Measurements from ENCODE around the gene POLR1A.

Gene POLR1A

DNA sequence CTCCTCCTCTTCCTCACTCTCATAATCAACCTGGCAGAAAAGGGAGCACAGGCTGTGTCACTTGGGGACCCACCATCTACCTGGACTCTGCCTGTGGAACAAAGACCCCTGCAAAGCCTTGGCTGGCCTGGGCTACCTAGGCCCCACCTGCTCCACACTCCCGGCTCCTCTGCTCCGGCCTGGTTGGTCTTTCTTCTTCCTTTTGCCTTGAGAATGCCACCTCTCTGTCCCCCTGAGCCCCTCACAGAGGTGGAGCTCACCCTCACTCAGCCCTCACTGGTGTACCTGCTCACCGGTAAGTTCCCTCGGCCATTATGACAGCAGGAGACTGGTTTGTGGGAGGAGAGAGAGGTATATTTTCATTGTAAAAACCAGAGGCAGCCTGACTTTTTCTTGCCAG lies 74.1 kb downstream of the POLR1A start (continued):
- TF ChIP-seq, protein P1, sequence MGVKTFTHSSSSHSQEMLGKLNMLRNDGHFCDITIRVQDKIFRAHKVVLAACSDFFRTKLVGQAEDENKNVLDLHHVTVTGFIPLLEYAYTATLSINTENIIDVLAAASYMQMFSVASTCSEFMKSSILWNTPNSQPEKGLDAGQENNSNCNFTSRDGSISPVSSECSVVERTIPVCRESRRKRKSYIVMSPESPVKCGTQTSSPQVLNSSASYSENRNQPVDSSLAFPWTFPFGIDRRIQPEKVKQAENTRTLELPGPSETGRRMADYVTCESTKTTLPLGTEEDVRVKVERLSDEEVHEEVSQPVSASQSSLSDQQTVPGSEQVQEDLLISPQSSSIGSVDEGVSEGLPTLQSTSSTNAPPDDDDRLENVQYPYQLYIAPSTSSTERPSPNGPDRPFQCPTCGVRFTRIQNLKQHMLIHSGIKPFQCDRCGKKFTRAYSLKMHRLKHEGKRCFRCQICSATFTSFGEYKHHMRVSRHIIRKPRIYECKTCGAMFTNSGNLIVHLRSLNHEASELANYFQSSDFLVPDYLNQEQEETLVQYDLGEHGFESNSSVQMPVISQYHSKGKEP (tag by site-specific recombination; IDR thresholded peaks at IDR 0.05): no peak
- TF ChIP-seq GLIS1 (tag by site-specific recombination; IDR thresholded peaks at IDR 0.05) (no peak), OSR2 (tag by site-specific recombination; IDR thresholded peaks at IDR 0.05) (no peak), ZNF157 (tag by site-specific recombination; IDR thresholded peaks at IDR 0.05) (no peak), ZNF777 (tag by site-specific recombination; IDR thresholded peaks at IDR 0.05; ENCODE audit: borderline replicate concordance) (no peak), BCL11B (tag by site-specific recombination; IDR thresholded peaks at IDR 0.05; ENCODE audit: low read depth) (no peak)
- TF ChIP-seq, protein P2, sequence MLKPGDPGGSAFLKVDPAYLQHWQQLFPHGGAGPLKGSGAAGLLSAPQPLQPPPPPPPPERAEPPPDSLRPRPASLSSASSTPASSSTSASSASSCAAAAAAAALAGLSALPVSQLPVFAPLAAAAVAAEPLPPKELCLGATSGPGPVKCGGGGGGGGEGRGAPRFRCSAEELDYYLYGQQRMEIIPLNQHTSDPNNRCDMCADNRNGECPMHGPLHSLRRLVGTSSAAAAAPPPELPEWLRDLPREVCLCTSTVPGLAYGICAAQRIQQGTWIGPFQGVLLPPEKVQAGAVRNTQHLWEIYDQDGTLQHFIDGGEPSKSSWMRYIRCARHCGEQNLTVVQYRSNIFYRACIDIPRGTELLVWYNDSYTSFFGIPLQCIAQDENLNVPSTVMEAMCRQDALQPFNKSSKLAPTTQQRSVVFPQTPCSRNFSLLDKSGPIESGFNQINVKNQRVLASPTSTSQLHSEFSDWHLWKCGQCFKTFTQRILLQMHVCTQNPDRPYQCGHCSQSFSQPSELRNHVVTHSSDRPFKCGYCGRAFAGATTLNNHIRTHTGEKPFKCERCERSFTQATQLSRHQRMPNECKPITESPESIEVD (tag by site-specific recombination; IDR thresholded peaks at IDR 0.05): no peak

DNA sequence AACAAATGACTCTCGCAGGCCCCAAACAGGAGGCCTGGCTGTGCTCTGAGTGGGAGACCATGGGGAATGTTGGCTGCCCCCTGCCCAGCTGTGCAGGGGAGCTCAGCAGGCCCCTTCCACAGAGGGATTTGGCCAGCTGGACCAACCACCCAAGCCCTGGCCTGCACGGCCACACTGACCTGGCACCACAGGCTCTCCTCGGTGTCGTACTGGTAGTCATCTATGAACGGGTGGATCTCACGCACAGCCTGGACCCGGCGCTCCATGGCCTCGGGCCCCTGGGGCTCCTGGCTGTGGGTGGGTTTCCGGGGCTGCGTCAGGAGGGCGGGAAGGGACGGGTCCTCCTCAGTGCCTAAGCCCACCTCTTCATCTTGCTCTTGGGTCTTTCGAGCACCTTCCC lies 74.5 kb downstream of the POLR1A start:
- Histone ChIP-seq H3K27ac (ENCODE audit: extremely low read depth, low read depth, low read length) (no peak overlapping the region), H3K4me3 (ENCODE audit: low read depth, low read length) (no peak overlapping the region), H3K4me1 (ENCODE audit: control insufficient read depth, insufficient read depth, low read length) (no peaks in the 10 kb centered on the region), H3K36me3 (ENCODE audit: control insufficient read depth in 2 of 2, insufficient read depth in 1 of 2, low read length in 2 of 2) (peaks cover 16 to 95% of the 10 kb centered on the region in 2 experiments; a peak in 2 of 3 replicates), H3K9me3 (ENCODE audit: control insufficient read depth, insufficient read depth, low read depth, low read length) (no peaks in the 10 kb centered on the region)
- ChIA-PET CTCF (no interaction called here), POLR2A (no interaction called here)
- TF ChIP-seq OVOL3 (tag by site-specific recombination; IDR thresholded peaks at IDR 0.05) (no peak), ZNF514 (tag by site-specific recombination; IDR thresholded peaks at IDR 0.05) (no peak), ZBTB21 (tag by site-specific recombination; IDR thresholded peaks at IDR 0.05) (no peak), ZNF830 (tag by site-specific recombination; IDR thresholded peaks at IDR 0.05; ENCODE audit: low read depth) (no peak), FEZF1 (tag by site-specific recombination; IDR thresholded peaks at IDR 0.05) (no peak), ZNF510 (tag by site-specific recombination; IDR thresholded peaks at IDR 0.05; ENCODE audit: insufficient replicate concordance) (no peak), ZNF426 (tag by site-specific recombination; IDR thresholded peaks at IDR 0.05) (no peak), ZFP37 (tag by site-specific recombination; IDR thresholded peaks at IDR 0.05) (no peak), ZNF548 (tag by site-specific recombination; IDR thresholded peaks at IDR 0.05) (no peak), SP3 (tag by site-specific recombination; IDR thresholded peaks at IDR 0.05) (no peak)
- TF ChIP-seq, protein P3, sequence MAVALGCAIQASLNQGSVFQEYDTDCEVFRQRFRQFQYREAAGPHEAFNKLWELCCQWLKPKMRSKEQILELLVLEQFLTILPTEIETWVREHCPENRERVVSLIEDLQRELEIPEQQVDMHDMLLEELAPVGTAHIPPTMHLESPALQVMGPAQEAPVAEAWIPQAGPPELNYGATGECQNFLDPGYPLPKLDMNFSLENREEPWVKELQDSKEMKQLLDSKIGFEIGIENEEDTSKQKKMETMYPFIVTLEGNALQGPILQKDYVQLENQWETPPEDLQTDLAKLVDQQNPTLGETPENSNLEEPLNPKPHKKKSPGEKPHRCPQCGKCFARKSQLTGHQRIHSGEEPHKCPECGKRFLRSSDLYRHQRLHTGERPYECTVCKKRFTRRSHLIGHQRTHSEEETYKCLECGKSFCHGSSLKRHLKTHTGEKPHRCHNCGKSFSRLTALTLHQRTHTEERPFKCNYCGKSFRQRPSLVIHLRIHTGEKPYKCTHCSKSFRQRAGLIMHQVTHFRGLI (tag by site-specific recombination; IDR thresholded peaks at IDR 0.05): no peak

GRCh38 chr2:86029873-86030272 lies 75.8 kb downstream of the POLR1A start:
- no peaks in the 10 kb centered on the region for H3K4me1 ChIP-seq (ENCODE audit: control insufficient read depth, insufficient read depth, low read length)
- no peaks in the 10 kb centered on the region for H3K9me3 ChIP-seq (ENCODE audit: control insufficient read depth, insufficient read depth, low read depth, low read length)
- no peak overlapping the region for H3K4me3 ChIP-seq (ENCODE audit: low read depth, low read length)
- H3K27ac ChIP-seq (ENCODE audit: extremely low read depth, low read depth, low read length): no peak overlapping the region
- ChIA-PET CTCF (interaction anchor here (0.6 kb wide), 1 partner anchor 34 kb away, joined by 4 read pairs; no protein-coding TSS in a partner anchor), POLR2A (no interaction called here)
- TF ChIP-seq KLF10 (tag by site-specific recombination; IDR thresholded peaks at IDR 0.05) (no peak), ZNF501 (tag by site-specific recombination; IDR thresholded peaks at IDR 0.05) (no peak), ZNF114 (tag by site-specific recombination; IDR thresholded peaks at IDR 0.05) (no peak), ZNF10 (tag by site-specific recombination; IDR thresholded peaks at IDR 0.05) (no peak), BCL11B (tag by site-specific recombination; IDR thresholded peaks at IDR 0.05; ENCODE audit: low read depth) (no peak), ZNF670 (tag by site-specific recombination; IDR thresholded peaks at IDR 0.05; ENCODE audit: low read depth) (no peak), WT1 (tag by site-specific recombination; IDR thresholded peaks at IDR 0.05) (no peak), YY2 (tag by site-specific recombination; IDR thresholded peaks at IDR 0.05) (no peak)
- TF ChIP-seq, protein P4, sequence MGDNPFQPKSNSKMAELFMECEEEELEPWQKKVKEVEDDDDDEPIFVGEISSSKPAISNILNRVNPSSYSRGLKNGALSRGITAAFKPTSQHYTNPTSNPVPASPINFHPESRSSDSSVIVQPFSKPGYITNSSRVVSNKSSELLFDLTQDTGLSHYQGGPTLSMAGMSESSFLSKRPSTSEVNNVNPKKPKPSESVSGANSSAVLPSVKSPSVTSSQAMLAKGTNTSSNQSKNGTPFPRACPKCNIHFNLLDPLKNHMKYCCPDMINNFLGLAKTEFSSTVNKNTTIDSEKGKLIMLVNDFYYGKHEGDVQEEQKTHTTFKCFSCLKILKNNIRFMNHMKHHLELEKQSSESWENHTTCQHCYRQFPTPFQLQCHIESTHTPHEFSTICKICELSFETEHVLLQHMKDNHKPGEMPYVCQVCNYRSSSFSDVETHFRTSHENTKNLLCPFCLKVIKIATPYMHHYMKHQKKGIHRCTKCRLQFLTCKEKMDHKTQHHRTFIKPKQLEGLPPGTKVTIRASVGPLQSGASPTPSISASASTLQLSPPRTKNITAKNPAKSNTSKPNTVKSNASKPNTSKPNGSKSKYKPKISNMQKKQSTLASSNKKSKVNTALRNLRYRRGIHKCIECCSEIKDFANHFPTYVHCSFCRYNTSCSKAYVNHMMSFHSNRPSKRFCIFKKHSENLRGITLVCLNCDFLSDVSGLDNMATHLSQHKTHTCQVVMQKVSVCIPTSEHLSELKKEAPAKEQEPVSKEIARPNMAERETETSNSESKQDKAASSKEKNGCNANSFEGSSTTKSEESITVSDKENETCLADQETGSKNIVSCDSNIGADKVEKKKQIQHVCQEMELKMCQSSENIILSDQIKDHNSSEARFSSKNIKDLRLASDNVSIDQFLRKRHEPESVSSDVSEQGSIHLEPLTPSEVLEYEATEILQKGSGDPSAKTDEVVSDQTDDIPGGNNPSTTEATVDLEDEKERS (tag by site-specific recombination; IDR thresholded peaks at IDR 0.05): no peak
- peaks cover 15 to 97% of the 10 kb centered on the region in 2 experiments; a peak in 2 of 3 replicates for H3K36me3 ChIP-seq (ENCODE audit: control insufficient read depth in 2 of 2, insufficient read depth in 1 of 2, low read length in 2 of 2)
